ENCODE results near the gene DGCR8. TPM values are rescaled to one million over a fixed set of nuclear protein-coding genes. Genes with fewer than 3 reads are reported as not detected.

The DGCR8 gene
- total RNA-seq, 4 donors from 2014 or later, result 13.7 to 33.8 (median 18.7) TPM

GRCh38 chr22:20111045-20111688 lies 31.1 kb downstream of the DGCR8 start:
- Histone ChIP-seq H3K27me3 (no peaks in the 10 kb centered on the region), H3K4me1 (peaks cover 8 to 28% (median 8%) of the 10 kb centered on the region in 3 donors), H3K9me3 (no peaks in the 10 kb centered on the region), H3K36me3 (peaks cover 39 to 98% (median 39%) of the 10 kb centered on the region in 3 donors), H3K4me3 (no peak overlapping the region), H3K27ac (no peak overlapping the region)
- WGBS, 2 donors, result 49 to 57% methylated on average over 9 to 11 of the region's 14 CpGs
- intact Hi-C loops (cut with DNase I), result loop anchor here (10.0 kb wide), 2 partner anchors 86 to 136 kb away; partner anchors contain the start of gene TANGO2
- peak in 3 of 6 experiments; percentile 11 to 33 (median 31) for TF ChIP-seq CTCF (IDR thresholded peaks at IDR 0.05)
- no peak for TF ChIP-seq POLR2A (IDR thresholded peaks at IDR 0.05)
- no peak for DNase-seq

GRCh38 chr22:20111689-20112622 lies 31.9 kb downstream of the DGCR8 start:
- WGBS, 2 donors, result 42 to 86% methylated on average over 1 of the region's 7 CpGs
- H3K4me1 ChIP-seq, result peaks cover 11 to 34% (median 14%) of the 10 kb centered on the region in 3 donors
- no peak overlapping the region for H3K27ac ChIP-seq
- TF ChIP-seq POLR2A (IDR thresholded peaks at IDR 0.05) (no peak), CTCF (IDR thresholded peaks at IDR 0.05) (no peak)
- no peak overlapping the region for H3K4me3 ChIP-seq
- H3K36me3 ChIP-seq, result peaks cover 31 to 90% (median 33%) of the 10 kb centered on the region in 3 donors
- no peaks in the 10 kb centered on the region for H3K9me3 ChIP-seq
- H3K27me3 ChIP-seq, result no peaks in the 10 kb centered on the region
- no peak for DNase-seq
- intact Hi-C loops (cut with DNase I), result loop anchor here (10.0 kb wide), 2 partner anchors 87 to 137 kb away; partner anchors contain the start of gene TANGO2

GRCh38 chr22:20112623-20113511 lies 32.8 kb downstream of the DGCR8 start:
- intact Hi-C loops (cut with DNase I), result loop anchor here (10.0 kb wide), 2 partner anchors 88 to 138 kb away; partner anchors contain the start of gene TANGO2
- 60 to 84% methylated on average over 1 to 2 of the region's 26 CpGs for WGBS, 2 donors
- Histone ChIP-seq H3K27me3 (no peaks in the 10 kb centered on the region), H3K4me1 (peaks cover 11 to 36% (median 16%) of the 10 kb centered on the region in 3 donors), H3K9me3 (no peaks in the 10 kb centered on the region), H3K27ac (no peak overlapping the region), H3K4me3 (no peak overlapping the region), H3K36me3 (peaks cover 24 to 81% (median 28%) of the 10 kb centered on the region in 3 donors)
- TF ChIP-seq CTCF (IDR thresholded peaks at IDR 0.05) (no peak), POLR2A (IDR thresholded peaks at IDR 0.05) (no peak)
- no peak for DNase-seq

- Histone ChIP-seq H3K36me3 (peaks cover 15 to 73% (median 25%) of the 10 kb centered on the region in 3 donors), H3K4me1 (peaks cover 20 to 45% (median 25%) of the 10 kb centered on the region in 3 donors), H3K9me3 (no peaks in the 10 kb centered on the region), H3K27ac (no peak overlapping the region), H3K4me3 (no peak overlapping the region), H3K27me3 (no peaks in the 10 kb centered on the region)
- no peak for DNase-seq
- WGBS, 2 donors, result 81 to 83% methylated on average over 6 to 8 of the region's 19 CpGs
- TF ChIP-seq CTCF (IDR thresholded peaks at IDR 0.05), result no peak
- TF ChIP-seq POLR2A (IDR thresholded peaks at IDR 0.05), result no peak
- intact Hi-C loops (cut with DNase I), result loop anchor here (10.0 kb wide), 2 partner anchors 89 to 139 kb away; partner anchors contain the start of gene TANGO2
Observed at GRCh38 chr22:20113551-20114310, 33.7 kb downstream of the DGCR8 start.

All from esophagus squamous epithelium (tissue), 5 donors.